ENCODE measurements around the gene EEIG1.

EEIG1 gene

GRCh38 chr9:127973169-127974000 lies 7.4 kb downstream of the EEIG1 start:
- no peak for DNase-seq

GRCh38 chr9:127972236-127972871 lies 8.4 kb downstream of the EEIG1 start:
- DNase-seq: no peak

GRCh38 chr9:127971357-127972235 lies 9.2 kb downstream of the EEIG1 start:
- no peak for DNase-seq

GRCh38 chr9:127970401-127971313 lies 10.1 kb downstream of the EEIG1 start:
- DNase-seq: no peak

- DNase-seq: no peak
These were observed 11.9 kb downstream of the EEIG1 start for GRCh38 chr9:127968700-127969383.

- DNase-seq: no peak
These were observed 12.7 kb downstream of the EEIG1 start for GRCh38 chr9:127968042-127968441.

- DNase-seq: no peak
These were observed 13.5 kb downstream of the EEIG1 start for GRCh38 chr9:127967151-127967809.

GRCh38 chr9:127966416-127967150 lies 14.2 kb downstream of the EEIG1 start:
- DNase-seq: no peak

- no peak for DNase-seq
These were observed 14.8 kb downstream of the EEIG1 start for GRCh38 chr9:127965953-127966352.

- DNase-seq: no peak
These were observed 17.3 kb downstream of the EEIG1 start for GRCh38 chr9:127963359-127964064.

GRCh38 chr9:127963041-127963358 lies 17.8 kb downstream of the EEIG1 start:
- no peak for DNase-seq

- DNase-seq: no peak
These were observed 18.5 kb downstream of the EEIG1 start for GRCh38 chr9:127962278-127962677.

GRCh38 chr9:127961613-127962155 lies 19.1 kb downstream of the EEIG1 start:
- DNase-seq: no peak

GRCh38 chr9:127961155-127961490 lies 19.7 kb downstream of the EEIG1 start:
- no peak for DNase-seq

- no peak for DNase-seq
These were observed 20.2 kb downstream of the EEIG1 start for GRCh38 chr9:127960410-127961154.

GRCh38 chr9:127959841-127960409 lies 20.9 kb downstream of the EEIG1 start:
- DNase-seq: no peak

- no peak for DNase-seq
These were observed 21.4 kb downstream of the EEIG1 start for GRCh38 chr9:127959398-127959797.

- DNase-seq: no peak
These were observed 22.1 kb downstream of the EEIG1 start for GRCh38 chr9:127958728-127959127.

All from cortex of kidney (tissue), 1 donor.